Hematopoietic multipotent progenitor cell treated with erythropoietin and hydrocortisone succinate and interleukin-3 and kit ligand, for 15 days (in vitro differentiated cells): ENCODE data around the gene ZFAND3.
"Not testable (repeated sequence)": the region's sequence is repeated elsewhere in the genome, so short reads cannot be mapped to it uniquely, and the experiment has no call there.

Source experiments
- DNase-seq: peaks from one replicate; pipeline ENCODE4 v3.0.0-alpha.2; 2015; ENCODE audit warnings: low spot score

The ZFAND3 gene

DNA sequence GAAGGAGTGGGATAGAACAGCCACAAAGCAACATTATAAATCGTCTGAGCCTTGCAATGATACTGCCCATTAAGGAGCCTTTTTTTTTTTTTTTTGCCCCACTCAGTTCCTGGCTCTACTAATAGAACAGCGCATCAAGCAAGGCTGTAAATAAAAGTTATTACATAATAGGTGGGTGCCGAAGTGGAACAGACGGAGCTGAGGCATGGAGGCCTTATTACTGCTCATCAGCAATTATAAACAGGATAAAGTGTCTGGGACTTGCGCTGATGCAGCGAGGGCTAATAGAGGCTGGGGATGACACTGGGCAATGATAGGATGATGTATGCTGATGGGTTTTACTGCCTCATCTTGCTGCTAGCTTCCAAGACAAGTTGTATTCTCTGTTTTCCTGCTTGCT is 272.1 kb downstream of the ZFAND3 start:
- DNase-seq: no peak

GRCh38 chr6:38092465-38092864 is 272.9 kb downstream of the ZFAND3 start:
- no peak for DNase-seq

- DNase-seq: no peak
Measured at GRCh38 chr6:38092964-38093363, 273.4 kb downstream of the ZFAND3 start.

GRCh38 chr6:38095054-38095453 is 275.5 kb downstream of the ZFAND3 start:
- no peak for DNase-seq

DNA sequence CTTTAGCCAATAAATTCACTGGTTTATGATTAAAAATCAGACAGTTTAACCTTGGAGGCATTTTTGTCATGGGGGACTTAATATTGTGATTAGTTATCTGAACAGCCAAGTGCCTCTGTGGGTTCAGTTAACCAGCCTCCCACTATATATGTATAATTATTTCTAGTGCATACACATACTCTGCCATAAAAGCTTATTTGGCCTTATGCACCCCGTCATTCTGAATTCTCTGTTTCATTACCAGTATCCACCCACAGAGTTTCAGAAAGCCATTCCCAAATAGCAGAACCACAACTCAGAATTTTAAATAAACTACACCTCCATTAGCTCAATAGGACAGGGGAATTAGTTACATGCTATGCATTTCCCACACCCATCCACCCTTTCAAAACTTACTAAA is 279.7 kb downstream of the ZFAND3 start:
- no peak for DNase-seq

DNA sequence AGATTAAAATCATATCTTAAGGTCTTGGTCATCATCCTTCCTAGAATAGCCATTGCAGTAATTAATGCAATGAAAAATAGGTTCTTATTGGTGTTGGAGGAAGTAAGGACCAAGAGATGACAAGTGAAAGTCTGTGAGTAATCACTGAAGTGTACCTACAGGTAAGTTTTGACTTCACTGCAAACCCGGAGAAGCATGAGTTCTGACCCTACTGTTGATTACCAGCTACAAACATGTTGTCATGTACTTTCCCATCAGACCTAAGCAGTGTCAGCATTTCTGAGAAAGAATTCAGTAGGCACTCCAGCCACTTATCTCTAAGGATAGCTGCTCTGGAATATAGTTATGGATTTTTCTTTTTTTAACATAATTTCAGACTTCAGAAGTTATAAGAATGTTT is 280.9 kb downstream of the ZFAND3 start:
- no peak for DNase-seq

- no peak for DNase-seq
Measured at GRCh38 chr6:38103921-38104320, 284.4 kb downstream of the ZFAND3 start.

GRCh38 chr6:38105066-38105465 is 285.5 kb downstream of the ZFAND3 start:
- DNase-seq: no peak

DNA sequence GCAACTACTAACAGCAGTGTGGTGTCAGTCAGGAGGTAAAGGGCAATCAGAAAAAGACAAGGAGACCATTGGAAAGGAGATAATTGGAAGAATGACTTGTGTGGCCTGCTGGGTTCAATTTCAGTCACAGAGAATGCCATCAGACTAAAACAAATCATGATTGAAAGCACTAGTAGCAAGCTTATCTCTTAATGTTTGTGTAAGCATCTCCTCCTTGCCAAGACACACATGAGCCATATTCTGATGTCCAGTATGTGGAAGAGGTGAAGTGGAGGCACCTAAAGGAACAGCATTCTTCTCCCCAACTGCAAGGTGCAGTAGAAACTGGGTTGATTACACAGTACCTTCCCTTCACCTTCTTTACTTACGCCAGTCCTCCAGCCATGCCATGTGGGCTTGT is 287.5 kb downstream of the ZFAND3 start:
- no peak for DNase-seq

- no peak for DNase-seq
Measured at GRCh38 chr6:38110481-38110971, 291.0 kb downstream of the ZFAND3 start.

DNA sequence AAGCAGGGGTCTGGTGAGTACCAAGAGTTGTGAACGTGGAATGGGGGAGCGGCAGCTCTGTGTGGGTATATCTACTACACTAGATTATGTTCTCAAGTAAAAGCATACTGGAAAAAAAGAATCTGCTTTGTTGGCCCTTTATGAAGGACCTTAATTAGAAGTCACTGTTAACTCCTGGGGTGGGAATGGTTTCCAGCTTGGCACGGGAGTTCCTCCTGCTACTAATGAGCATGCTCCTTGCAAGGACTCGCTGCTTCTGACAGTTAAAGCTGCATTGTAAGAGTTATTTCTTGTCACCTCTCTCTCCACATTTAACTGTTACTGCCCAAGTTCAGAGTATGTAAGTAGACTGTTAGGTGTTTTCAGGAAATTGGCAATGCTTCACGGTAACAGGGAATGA is 292.7 kb downstream of the ZFAND3 start:
- no peak for DNase-seq

GRCh38 chr6:38113825-38114576 is 294.5 kb downstream of the ZFAND3 start:
- DNase-seq: no peak

- no peak for DNase-seq
Measured at GRCh38 chr6:38114976-38115625, 295.6 kb downstream of the ZFAND3 start.

GRCh38 chr6:38115626-38116008 is 296.1 kb downstream of the ZFAND3 start:
- DNase-seq: no peak

GRCh38 chr6:38116248-38116647 is 296.7 kb downstream of the ZFAND3 start:
- DNase-seq: no peak

GRCh38 chr6:38117281-38117680 is 297.8 kb downstream of the ZFAND3 start:
- no peak for DNase-seq

DNA sequence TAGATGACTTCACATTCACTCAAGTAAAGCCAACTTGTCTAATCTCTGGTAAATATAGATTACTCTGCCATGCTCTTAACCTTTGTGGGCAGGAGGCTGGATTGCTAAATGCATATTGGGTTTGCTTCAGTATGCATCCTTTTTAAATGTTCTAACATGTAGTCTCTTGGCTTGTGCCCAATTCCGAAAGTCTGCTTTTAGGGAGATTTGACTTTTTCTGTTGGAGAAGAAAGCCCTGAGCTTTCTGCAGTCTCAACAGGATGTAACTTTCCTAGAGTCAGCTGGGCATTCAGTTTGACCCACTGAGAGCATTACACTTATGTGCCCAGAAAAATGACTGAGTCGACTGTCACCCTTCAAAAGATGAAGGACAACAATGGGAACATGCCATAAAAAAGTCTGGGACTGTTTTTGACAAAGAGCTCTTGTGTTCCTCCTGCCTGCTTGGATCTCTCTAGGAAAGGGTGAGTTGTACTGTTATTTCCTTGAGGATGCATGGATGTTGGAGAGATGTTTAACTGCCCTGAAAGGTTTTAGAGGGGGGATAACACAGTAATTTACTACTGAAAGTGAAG is 299.4 kb downstream of the ZFAND3 start:
- DNase-seq: no peak

DNA sequence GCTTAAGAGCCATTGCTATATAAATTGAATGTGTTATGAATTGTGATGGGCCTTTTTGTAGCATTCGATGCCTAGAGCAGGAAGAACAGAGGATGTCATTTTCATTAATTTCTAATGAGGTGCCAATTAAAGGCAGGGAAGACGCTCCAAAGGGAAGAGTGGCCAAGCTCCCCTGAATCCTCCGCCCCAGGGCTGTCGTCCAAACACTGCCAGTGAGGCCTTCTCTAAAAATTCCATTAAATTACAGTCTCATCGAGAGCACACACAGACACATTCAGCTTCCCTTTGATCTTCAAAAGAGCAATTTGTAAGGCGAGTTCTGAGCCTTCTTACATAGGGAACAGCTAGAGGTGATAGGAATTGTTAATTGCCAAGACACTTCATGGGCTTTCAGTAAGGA is 300.0 kb downstream of the ZFAND3 start:
- DNase-seq: no peak

DNA sequence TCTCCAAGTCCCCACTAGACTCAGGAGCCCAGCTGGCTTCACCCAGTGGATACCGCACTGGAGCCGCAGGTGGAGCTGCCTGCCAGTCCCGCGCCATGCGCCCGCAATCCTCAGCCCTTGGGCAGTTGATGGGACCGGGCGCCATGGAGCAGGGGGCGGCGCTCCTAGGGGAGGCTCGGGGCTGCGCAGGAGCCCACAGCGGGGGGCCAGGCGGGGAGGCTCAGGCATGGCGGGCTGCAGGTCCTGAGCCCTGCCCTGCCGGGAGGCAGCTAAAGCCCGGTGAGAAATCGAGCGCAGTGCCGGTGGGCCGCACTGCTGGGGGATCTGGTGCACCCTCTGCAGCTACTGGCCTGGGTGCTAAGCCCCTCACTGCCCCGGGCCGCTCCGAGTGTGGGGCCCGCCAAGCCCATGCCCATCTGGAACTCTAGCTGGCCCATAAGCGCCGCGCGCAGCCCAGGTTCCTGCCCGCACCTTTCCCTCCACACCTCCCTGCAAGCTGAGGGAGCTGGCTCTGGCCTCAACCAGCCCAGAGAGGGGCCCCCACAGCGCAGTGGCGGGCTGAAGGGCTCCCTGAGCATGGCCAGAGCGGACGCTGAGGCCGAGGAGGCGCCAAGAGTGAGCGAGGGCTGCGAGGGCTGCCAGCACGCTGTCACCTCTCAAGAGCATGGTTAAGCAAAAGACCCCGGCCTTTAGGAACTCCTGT is 304.8 kb downstream of the ZFAND3 start:
- not testable (repeated sequence) for DNase-seq

DNA sequence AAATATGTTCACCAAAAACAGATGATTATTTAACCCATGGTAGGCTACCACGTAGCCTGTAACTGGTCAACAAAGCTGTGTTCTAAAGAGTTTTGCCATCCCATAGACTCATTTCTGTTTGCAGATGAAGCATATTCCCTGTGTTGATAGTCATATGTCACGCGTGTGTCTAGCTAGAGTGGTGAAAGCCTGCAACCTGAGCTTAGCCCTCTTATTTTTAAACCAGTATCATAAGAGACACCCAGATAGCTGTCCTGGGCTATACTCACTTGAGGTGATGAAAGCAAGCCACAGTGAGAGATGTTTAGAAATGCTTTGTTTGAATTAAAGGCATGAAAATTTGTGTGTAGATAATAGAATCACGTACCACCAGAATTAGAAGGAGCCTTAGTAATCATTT is 307.8 kb downstream of the ZFAND3 start:
- no peak for DNase-seq

GRCh38 chr6:38131527-38131965 is 312.0 kb downstream of the ZFAND3 start:
- no peak for DNase-seq

- DNase-seq: no peak
Measured at GRCh38 chr6:38133932-38134703, 314.6 kb downstream of the ZFAND3 start.
